Kidney glomerular epithelial cell (primary cell): ENCODE measurements around the gene LRRC1.

Experiments used
- DNase-seq: peaks from one replicate; lab custom pipeline; 2025; lab: John Stamatoyannopoulos, UW

The LRRC1 gene

GRCh38 chr6:53961679-53962370, 167.0 kb downstream of the LRRC1 start:
- peak; percentile 77 for DNase-seq

- no peak for DNase-seq
Measured at GRCh38 chr6:53962646-53963045, 167.8 kb downstream of the LRRC1 start.

DNA sequence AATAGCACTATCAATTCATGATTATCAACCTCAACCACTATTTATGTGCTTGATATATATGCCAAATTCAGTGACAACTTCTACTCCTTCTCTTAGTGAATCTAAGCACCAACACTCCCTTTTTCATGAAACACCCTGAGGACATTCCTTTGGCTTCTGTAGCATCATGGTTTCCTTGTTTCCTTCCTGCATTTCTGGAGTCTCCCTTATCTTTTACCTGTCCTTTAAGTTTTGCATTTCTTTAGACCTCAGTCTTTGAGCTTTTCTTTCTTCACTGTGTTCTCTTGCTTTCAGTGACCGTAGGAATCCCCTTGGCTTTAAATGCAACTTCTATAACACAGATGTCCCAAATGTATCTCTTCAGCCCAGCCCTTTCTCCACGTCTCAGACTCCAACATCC, 172.6 kb downstream of the LRRC1 start:
- no peak for DNase-seq
